WTC11 (cell line): Measurements from ENCODE around the gene SH3BP4. TPM values are rescaled to one million over a fixed set of nuclear protein-coding genes. Genes with fewer than 3 reads are reported as not detected.

Experiments
- ATAC-seq: fragments of 200-7000 bp; cut with Tn5 transposase; 2 replicates; pipeline ENCODE4 v1.10.0; 2021; ENCODE audit warnings: mild to moderate bottlenecking, moderate library complexity
- CTCF ChIA-PET: fragments of 300-600 bp; sonication (Branson Sonifier 250); formaldehyde crosslinking; loops from one replicate; lab custom pipeline; 2021; ENCODE audit warnings: antibody characterized with exemption; lab: Charles Lee
- POLR2A ChIA-PET: fragments of 350-600 bp; sonication (Branson Sonifier 250); formaldehyde crosslinking; loops from one replicate; lab custom pipeline; 2021; ENCODE audit warnings: antibody characterized with exemption; lab: Charles Lee
- DNase-seq: peaks from one replicate; pipeline ENCODE4 v3.0.0; 2021; ENCODE audit warnings: low spot score
- H3K27ac Mint-ChIP-seq: 2 replicates; pipeline ENCODE4 v1.8.0; 2021; ENCODE audit warnings: mixed read lengths
- H3K27me3 Mint-ChIP-seq: 2 replicates; pipeline ENCODE4 v1.8.0; 2021; ENCODE audit warnings: low read depth, mild to moderate bottlenecking, moderate library complexity, mixed read lengths
- H3K36me3 Mint-ChIP-seq: 2 replicates; pipeline ENCODE4 v1.8.0; 2021; ENCODE audit warnings: mixed read lengths
- H3K4me1 Mint-ChIP-seq: 2 replicates; pipeline ENCODE4 v1.8.0; 2022; ENCODE audit warnings: mixed read lengths
- H3K4me3 Mint-ChIP-seq: 2 replicates; pipeline ENCODE4 v1.8.0; 2021; ENCODE audit warnings: mild to moderate bottlenecking, moderate library complexity, mixed read lengths
- H3K9me3 Mint-ChIP-seq: 2 replicates; pipeline ENCODE4 v1.8.0; 2021; ENCODE audit warnings: mixed read lengths
- ELF4 ChIP-seq: sonication (generic); formaldehyde crosslinking; IDR thresholded peaks from 2 replicates; pipeline ENCODE4 v1.8.1; 2022; ENCODE audit warnings: low read depth, mild to moderate bottlenecking, moderate library complexity, missing genetic modification reagents
- FOXK1 ChIP-seq: sonication (generic); formaldehyde crosslinking; IDR thresholded peaks from 2 replicates; pipeline ENCODE4 v1.8.0; 2022; ENCODE audit warnings: mild to moderate bottlenecking, moderate library complexity, missing genetic modification reagents
- GRHL2 ChIP-seq: fragments of 250-450 bp; sonication (Bioruptor Pico); IDR thresholded peaks from 2 replicates; pipeline ENCODE4 v1.8.0; 2022; ENCODE audit warnings: mild to moderate bottlenecking, moderate library complexity; ENCODE audit not compliant: insufficient replicate concordance, severe bottlenecking
- IRF2 ChIP-seq: sonication (generic); formaldehyde crosslinking; IDR thresholded peaks from 2 replicates; pipeline ENCODE4 v1.8.0; 2022; ENCODE audit warnings: low read depth, missing genetic modification reagents, borderline replicate concordance
- JAZF1 ChIP-seq: fragments of 250-450 bp; sonication (Bioruptor Pico); IDR thresholded peaks from 2 replicates; pipeline ENCODE4 v1.9.0; 2021; ENCODE audit warnings: moderate library complexity, mild to moderate bottlenecking, inconsistent platforms
- RORB ChIP-seq: fragments of 250-450 bp; sonication (Bioruptor Pico); IDR thresholded peaks from 2 replicates; pipeline ENCODE4 v1.9.0; 2021; ENCODE audit warnings: mild to moderate bottlenecking
- SOX15 ChIP-seq: fragments of 250-450 bp; sonication (Bioruptor Pico); IDR thresholded peaks from 2 replicates; pipeline ENCODE4 v1.9.0; 2021; ENCODE audit warnings: mild to moderate bottlenecking
- TCF7 ChIP-seq: sonication (generic); formaldehyde crosslinking; IDR thresholded peaks from 2 replicates; pipeline ENCODE4 v1.8.0; 2022; ENCODE audit warnings: mild to moderate bottlenecking, low read depth, missing genetic modification reagents, moderate library complexity
- TEAD4 ChIP-seq: sonication (generic); formaldehyde crosslinking; IDR thresholded peaks from 2 replicates; pipeline ENCODE4 v1.8.0; 2022; ENCODE audit warnings: mild to moderate bottlenecking, missing genetic modification reagents
- ZNF232 ChIP-seq: sonication (generic); formaldehyde crosslinking; IDR thresholded peaks from 2 replicates; pipeline ENCODE4 v1.8.0; 2022; ENCODE audit warnings: mild to moderate bottlenecking, missing genetic modification reagents
- ZNF263 ChIP-seq: sonication (generic); formaldehyde crosslinking; IDR thresholded peaks from 2 replicates; pipeline ENCODE4 v1.8.1; 2022; ENCODE audit warnings: low read depth, mild to moderate bottlenecking, moderate library complexity, missing genetic modification reagents
- ZNF671 ChIP-seq: fragments of 250-450 bp; sonication (Bioruptor Pico); IDR thresholded peaks from 2 replicates; pipeline ENCODE4 v1.8.0; 2021; ENCODE audit warnings: mild to moderate bottlenecking
- total RNA-seq: library from RNA; stranded (reverse); gene quantifications from 3 replicates; pipeline ENCODE4 v1.2.3, GENCODE V29; 2021
- TF ChIP-seq, protein P1 (sequence below): sonication (generic); formaldehyde crosslinking; IDR thresholded peaks from 2 replicates; pipeline ENCODE4 v1.8.1; 2023; ENCODE audit warnings: mild to moderate bottlenecking, missing genetic modification reagents
- TF ChIP-seq, protein P2 (sequence below): sonication (generic); formaldehyde crosslinking; IDR thresholded peaks from 2 replicates; pipeline ENCODE4 v1.8.0; 2023; ENCODE audit warnings: missing genetic modification reagents, mild to moderate bottlenecking, borderline replicate concordance
- TF ChIP-seq, protein P3 (sequence below): fragments of 250-450 bp; sonication (Bioruptor Pico); IDR thresholded peaks from 2 replicates; pipeline ENCODE4 v2.1.2; 2022; ENCODE audit warnings: mild to moderate bottlenecking, moderate library complexity
- TF ChIP-seq, protein P4 (sequence below): sonication (generic); formaldehyde crosslinking; IDR thresholded peaks from 2 replicates; pipeline ENCODE4 v1.8.0; 2023; ENCODE audit warnings: mild to moderate bottlenecking, missing genetic modification reagents
- TF ChIP-seq, protein P5 (sequence below): sonication (generic); formaldehyde crosslinking; IDR thresholded peaks from 2 replicates; pipeline ENCODE4 v1.8.1; 2022; ENCODE audit warnings: low read depth, missing genetic modification reagents, borderline replicate concordance
- TF ChIP-seq, protein P6 (sequence below): fragments of 200-600 bp; IDR thresholded peaks from 2 replicates; pipeline ENCODE4 v1.8.0; 2022; ENCODE audit warnings: antibody characterized with exemption
- TF ChIP-seq, protein P7 (sequence below): fragments of 250-450 bp; sonication (Bioruptor Pico); IDR thresholded peaks from 2 replicates; pipeline ENCODE4 v1.9.0; 2021; ENCODE audit warnings: mild to moderate bottlenecking

Gene SH3BP4
- total RNA-seq, 1 experiment from 2014 or later: 44.4 TPM

- no peak for TF ChIP-seq RORB
- TF ChIP-seq ELF4 (CRISPR knock-in tag): no peak
- TF ChIP-seq, protein P1, sequence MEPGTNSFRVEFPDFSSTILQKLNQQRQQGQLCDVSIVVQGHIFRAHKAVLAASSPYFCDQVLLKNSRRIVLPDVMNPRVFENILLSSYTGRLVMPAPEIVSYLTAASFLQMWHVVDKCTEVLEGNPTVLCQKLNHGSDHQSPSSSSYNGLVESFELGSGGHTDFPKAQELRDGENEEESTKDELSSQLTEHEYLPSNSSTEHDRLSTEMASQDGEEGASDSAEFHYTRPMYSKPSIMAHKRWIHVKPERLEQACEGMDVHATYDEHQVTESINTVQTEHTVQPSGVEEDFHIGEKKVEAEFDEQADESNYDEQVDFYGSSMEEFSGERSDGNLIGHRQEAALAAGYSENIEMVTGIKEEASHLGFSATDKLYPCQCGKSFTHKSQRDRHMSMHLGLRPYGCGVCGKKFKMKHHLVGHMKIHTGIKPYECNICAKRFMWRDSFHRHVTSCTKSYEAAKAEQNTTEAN: no peak
- TF ChIP-seq, protein P2, sequence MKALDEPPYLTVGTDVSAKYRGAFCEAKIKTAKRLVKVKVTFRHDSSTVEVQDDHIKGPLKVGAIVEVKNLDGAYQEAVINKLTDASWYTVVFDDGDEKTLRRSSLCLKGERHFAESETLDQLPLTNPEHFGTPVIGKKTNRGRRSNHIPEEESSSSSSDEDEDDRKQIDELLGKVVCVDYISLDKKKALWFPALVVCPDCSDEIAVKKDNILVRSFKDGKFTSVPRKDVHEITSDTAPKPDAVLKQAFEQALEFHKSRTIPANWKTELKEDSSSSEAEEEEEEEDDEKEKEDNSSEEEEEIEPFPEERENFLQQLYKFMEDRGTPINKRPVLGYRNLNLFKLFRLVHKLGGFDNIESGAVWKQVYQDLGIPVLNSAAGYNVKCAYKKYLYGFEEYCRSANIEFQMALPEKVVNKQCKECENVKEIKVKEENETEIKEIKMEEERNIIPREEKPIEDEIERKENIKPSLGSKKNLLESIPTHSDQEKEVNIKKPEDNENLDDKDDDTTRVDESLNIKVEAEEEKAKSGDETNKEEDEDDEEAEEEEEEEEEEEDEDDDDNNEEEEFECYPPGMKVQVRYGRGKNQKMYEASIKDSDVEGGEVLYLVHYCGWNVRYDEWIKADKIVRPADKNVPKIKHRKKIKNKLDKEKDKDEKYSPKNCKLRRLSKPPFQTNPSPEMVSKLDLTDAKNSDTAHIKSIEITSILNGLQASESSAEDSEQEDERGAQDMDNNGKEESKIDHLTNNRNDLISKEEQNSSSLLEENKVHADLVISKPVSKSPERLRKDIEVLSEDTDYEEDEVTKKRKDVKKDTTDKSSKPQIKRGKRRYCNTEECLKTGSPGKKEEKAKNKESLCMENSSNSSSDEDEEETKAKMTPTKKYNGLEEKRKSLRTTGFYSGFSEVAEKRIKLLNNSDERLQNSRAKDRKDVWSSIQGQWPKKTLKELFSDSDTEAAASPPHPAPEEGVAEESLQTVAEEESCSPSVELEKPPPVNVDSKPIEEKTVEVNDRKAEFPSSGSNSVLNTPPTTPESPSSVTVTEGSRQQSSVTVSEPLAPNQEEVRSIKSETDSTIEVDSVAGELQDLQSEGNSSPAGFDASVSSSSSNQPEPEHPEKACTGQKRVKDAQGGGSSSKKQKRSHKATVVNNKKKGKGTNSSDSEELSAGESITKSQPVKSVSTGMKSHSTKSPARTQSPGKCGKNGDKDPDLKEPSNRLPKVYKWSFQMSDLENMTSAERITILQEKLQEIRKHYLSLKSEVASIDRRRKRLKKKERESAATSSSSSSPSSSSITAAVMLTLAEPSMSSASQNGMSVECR (CRISPR knock-in tag): no peak
- no peak for TF ChIP-seq GRHL2 (CRISPR knock-in tag)
- no peak for TF ChIP-seq ZNF263
- TF ChIP-seq ZNF671 (CRISPR knock-in tag): no peak
Measured at GRCh38 chr2:234988491-234988890, 36.7 kb downstream of the SH3BP4 start (continued).

GRCh38 chr2:234989183-234989701, 37.4 kb downstream of the SH3BP4 start:
- Mint-ChIP-seq H3K27ac (0 out of 2 replicates have a peak overlapping the region, but pooled peaks have one; percentile 2), H3K27me3 (no peaks in the 10 kb centered on the region), H3K4me3 (no peak overlapping the region), H3K4me1 (peaks cover 44% of the 10 kb centered on the region), H3K36me3 (peaks cover 7% of the 10 kb centered on the region; the same call in 1 of the 2 replicates), H3K9me3 (peaks cover 7% of the 10 kb centered on the region; the same call in 1 of the 2 replicates)
- no peak for DNase-seq
- ChIA-PET POLR2A (no interaction called here), CTCF (interaction anchor here (0.7 kb wide), 1 partner anchor 17 kb away, joined by 3 read pairs; no protein-coding TSS in a partner anchor)
- no peak for ATAC-seq
- TF ChIP-seq ZNF232 (no peak), ELF4 (CRISPR knock-in tag) (no peak), JAZF1 (CRISPR knock-in tag) (no peak), SOX15 (CRISPR knock-in tag) (no peak), IRF2 (CRISPR knock-in tag) (no peak), TCF7 (CRISPR knock-in tag) (no peak), FOXK1 (no peak), TEAD4 (CRISPR knock-in tag) (no peak)
- TF ChIP-seq, protein P3, sequence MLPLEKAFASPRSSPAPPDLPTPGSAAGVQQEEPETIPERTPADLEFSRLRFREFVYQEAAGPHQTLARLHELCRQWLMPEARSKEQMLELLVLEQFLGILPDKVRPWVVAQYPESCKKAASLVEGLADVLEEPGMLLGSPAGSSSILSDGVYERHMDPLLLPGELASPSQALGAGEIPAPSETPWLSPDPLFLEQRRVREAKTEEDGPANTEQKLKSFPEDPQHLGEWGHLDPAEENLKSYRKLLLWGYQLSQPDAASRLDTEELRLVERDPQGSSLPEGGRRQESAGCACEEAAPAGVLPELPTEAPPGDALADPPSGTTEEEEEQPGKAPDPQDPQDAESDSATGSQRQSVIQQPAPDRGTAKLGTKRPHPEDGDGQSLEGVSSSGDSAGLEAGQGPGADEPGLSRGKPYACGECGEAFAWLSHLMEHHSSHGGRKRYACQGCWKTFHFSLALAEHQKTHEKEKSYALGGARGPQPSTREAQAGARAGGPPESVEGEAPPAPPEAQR (CRISPR knock-in tag): no peak
- TF ChIP-seq, protein P4, sequence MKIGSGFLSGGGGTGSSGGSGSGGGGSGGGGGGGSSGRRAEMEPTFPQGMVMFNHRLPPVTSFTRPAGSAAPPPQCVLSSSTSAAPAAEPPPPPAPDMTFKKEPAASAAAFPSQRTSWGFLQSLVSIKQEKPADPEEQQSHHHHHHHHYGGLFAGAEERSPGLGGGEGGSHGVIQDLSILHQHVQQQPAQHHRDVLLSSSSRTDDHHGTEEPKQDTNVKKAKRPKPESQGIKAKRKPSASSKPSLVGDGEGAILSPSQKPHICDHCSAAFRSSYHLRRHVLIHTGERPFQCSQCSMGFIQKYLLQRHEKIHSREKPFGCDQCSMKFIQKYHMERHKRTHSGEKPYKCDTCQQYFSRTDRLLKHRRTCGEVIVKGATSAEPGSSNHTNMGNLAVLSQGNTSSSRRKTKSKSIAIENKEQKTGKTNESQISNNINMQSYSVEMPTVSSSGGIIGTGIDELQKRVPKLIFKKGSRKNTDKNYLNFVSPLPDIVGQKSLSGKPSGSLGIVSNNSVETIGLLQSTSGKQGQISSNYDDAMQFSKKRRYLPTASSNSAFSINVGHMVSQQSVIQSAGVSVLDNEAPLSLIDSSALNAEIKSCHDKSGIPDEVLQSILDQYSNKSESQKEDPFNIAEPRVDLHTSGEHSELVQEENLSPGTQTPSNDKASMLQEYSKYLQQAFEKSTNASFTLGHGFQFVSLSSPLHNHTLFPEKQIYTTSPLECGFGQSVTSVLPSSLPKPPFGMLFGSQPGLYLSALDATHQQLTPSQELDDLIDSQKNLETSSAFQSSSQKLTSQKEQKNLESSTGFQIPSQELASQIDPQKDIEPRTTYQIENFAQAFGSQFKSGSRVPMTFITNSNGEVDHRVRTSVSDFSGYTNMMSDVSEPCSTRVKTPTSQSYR (CRISPR knock-in tag): no peak
- TF ChIP-seq, protein P5, sequence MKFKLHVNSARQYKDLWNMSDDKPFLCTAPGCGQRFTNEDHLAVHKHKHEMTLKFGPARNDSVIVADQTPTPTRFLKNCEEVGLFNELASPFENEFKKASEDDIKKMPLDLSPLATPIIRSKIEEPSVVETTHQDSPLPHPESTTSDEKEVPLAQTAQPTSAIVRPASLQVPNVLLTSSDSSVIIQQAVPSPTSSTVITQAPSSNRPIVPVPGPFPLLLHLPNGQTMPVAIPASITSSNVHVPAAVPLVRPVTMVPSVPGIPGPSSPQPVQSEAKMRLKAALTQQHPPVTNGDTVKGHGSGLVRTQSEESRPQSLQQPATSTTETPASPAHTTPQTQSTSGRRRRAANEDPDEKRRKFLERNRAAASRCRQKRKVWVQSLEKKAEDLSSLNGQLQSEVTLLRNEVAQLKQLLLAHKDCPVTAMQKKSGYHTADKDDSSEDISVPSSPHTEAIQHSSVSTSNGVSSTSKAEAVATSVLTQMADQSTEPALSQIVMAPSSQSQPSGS (CRISPR knock-in tag): no peak
- TF ChIP-seq, protein P6, sequence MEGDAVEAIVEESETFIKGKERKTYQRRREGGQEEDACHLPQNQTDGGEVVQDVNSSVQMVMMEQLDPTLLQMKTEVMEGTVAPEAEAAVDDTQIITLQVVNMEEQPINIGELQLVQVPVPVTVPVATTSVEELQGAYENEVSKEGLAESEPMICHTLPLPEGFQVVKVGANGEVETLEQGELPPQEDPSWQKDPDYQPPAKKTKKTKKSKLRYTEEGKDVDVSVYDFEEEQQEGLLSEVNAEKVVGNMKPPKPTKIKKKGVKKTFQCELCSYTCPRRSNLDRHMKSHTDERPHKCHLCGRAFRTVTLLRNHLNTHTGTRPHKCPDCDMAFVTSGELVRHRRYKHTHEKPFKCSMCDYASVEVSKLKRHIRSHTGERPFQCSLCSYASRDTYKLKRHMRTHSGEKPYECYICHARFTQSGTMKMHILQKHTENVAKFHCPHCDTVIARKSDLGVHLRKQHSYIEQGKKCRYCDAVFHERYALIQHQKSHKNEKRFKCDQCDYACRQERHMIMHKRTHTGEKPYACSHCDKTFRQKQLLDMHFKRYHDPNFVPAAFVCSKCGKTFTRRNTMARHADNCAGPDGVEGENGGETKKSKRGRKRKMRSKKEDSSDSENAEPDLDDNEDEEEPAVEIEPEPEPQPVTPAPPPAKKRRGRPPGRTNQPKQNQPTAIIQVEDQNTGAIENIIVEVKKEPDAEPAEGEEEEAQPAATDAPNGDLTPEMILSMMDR: no peak
- TF ChIP-seq, protein P7, sequence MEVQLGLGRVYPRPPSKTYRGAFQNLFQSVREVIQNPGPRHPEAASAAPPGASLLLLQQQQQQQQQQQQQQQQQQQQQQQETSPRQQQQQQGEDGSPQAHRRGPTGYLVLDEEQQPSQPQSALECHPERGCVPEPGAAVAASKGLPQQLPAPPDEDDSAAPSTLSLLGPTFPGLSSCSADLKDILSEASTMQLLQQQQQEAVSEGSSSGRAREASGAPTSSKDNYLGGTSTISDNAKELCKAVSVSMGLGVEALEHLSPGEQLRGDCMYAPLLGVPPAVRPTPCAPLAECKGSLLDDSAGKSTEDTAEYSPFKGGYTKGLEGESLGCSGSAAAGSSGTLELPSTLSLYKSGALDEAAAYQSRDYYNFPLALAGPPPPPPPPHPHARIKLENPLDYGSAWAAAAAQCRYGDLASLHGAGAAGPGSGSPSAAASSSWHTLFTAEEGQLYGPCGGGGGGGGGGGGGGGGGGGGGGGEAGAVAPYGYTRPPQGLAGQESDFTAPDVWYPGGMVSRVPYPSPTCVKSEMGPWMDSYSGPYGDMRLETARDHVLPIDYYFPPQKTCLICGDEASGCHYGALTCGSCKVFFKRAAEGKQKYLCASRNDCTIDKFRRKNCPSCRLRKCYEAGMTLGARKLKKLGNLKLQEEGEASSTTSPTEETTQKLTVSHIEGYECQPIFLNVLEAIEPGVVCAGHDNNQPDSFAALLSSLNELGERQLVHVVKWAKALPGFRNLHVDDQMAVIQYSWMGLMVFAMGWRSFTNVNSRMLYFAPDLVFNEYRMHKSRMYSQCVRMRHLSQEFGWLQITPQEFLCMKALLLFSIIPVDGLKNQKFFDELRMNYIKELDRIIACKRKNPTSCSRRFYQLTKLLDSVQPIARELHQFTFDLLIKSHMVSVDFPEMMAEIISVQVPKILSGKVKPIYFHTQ (CRISPR knock-in tag): no peak
